CD4-positive, alpha-beta T cell treated with Interleukin-4 for 4 hours (primary cell): Measurements from ENCODE around the gene ZNF865.
A peak's percentile ranks its signal among the peaks of the same experiment; 100 is the strongest.
"Not testable (repeated sequence)": the region's sequence is repeated elsewhere in the genome, so short reads cannot be mapped to it uniquely, and the experiment has no call there.

Experiments
- DNase-seq: peaks from one replicate; pipeline ENCODE4 v3.0.0-alpha.2; 2020

Gene ZNF865

DNA sequence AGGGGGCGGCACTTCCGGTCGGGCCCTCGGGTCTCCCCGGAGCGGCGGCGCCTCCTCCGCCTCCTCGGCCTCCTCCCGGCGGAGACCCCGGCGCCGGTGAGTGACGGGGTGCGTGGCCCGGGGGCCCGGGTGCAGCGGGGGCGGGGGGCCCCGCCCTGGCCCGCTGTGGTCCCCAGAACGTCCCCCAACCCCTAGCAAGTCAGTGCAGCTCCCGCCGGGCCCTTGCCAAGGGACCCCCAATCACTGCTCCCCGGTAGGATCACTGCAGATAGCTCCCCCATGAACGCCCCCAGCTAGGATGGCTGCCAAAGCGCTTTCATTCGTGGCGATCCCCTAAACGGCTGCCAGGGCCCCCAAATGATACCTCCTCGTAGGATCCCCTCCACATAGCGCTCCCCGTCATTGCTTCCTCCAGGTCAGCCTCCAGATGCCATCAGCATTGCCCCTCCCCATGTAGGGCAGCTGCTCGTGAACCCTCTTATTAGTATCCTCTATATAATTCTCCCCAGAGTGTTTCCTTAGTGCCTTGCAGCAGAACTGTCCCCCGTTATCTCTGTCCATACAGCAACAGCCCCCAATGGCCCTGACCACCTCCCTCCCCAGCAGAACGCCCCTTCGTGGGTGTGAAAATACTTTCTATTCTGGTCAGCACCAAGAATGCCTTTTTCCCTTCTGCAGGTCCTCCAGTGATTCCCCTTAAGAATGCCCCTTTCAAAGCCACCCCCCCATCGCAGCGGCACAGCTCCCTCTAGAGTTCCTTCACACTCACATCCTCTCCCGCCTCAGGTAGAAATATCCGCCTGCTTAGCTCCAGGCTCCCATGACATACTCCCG, at the start of gene ZNF865:
Gene ZNF865 (plus strand): TSS at position 11 of the 834 bp plus-strand sequence. CDS start 7,972 bp downstream, outside the sequence.
- DNase-seq, result peak; percentile 70

DNA sequence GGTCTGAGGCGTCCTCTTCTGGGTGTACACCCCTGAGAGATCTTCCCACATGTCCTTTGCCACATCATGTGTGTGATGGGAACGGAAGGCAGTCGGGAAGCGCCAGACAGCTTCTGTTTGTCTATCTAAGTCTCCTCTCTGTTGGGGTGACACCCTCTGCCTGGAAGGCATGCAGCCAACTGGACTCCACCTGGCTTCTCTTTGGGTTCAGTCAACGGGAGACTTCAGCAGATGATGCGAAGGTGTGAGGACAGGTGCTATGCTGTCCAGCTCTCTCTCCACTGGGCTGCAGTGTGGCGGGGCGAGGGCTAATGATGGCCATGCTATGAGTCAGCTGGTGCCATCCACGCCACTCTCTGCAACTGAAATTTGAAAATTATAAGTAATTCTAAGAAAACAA, 45.8 kb upstream of the ZNF865 start:
- DNase-seq, result no peak

DNA sequence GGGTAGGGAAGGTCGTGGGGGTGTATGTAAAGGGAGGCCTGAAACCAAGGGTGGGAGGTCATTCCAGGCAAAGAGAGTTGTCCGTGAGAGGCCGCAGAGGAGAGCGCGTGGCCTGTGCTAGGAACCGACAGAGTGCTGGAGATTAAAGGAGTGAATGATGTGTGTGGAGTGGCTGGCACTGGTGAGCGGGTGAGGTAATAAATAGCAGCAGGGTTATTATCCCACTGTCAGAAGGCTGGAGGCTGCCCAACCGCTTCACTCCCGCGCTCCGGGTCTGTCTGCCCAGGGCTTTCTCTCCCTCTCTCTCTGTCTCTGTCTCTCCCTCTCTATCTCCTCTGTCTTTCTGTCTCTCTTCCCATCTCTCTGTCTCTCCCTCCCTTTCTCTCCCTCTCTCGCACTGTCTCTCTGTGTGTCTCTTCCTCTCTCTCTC, 42.2 kb upstream of the ZNF865 start:
- DNase-seq, result no peak

DNA sequence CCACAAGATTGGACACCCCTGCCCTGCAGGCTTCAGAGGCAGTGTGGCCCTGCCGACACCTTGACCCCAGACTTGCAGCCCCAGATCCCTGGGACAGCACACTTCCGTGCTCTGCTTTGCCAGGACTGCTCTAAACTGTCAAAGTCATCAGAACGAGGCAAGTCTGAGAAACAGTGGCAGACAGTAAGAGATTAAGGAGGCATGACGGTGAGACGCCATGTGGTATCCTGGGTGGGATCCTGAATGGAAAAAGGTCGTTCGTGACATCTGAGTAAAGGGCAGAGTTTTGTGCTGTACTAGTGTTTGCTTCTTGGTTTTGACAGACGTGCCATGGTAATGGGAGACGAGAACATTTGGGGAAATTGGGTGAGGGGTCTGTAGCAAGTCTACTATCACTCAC, 38.6 kb upstream of the ZNF865 start:
- no peak for DNase-seq

DNA sequence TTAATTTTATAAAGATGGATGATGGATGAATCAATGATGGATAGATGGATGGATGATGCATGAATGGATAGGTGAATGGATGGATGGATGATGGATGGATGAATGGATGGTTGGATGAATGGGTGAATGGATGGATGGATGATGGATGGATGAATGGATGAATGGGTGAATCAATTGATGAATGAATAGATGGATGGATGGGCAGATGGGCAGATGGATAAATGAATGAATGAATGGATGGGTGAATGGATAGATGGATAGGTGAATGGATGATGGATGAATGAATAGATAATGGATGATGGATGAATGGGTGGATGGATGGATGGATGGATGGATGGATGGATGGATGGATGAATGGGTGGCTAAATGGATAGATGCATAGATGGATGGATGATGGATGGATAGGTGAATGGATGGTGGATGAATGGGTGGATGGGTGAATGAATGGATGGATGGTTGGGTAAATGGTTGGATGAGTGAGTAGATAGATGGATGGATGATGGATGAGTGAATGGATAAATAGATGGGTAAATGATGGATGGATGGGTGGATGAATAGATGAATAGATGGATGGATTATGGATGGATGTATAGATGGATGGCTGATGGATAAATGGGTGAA, 37.6 kb upstream of the ZNF865 start:
- no peak for DNase-seq

DNA sequence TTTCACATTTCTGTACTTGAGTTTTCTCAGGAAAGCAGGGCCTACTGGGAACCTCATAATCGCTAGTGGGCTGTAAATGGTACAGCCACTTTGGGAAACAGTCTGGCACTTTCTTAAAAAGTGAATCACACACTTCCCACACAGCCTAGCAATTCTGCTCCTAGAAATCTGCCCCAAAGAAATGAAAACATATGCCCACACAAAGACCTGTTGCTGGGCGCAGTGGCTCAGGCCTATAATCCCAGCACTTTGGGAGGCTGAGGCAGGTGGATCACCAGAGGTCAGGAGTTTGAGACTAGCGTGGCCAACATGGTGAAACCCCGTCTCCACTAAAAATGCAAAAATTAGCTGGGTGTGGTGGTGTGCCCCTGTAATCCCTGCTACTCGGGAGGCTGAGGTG, 36.0 kb upstream of the ZNF865 start:
- DNase-seq, result not testable (repeated sequence)

DNA sequence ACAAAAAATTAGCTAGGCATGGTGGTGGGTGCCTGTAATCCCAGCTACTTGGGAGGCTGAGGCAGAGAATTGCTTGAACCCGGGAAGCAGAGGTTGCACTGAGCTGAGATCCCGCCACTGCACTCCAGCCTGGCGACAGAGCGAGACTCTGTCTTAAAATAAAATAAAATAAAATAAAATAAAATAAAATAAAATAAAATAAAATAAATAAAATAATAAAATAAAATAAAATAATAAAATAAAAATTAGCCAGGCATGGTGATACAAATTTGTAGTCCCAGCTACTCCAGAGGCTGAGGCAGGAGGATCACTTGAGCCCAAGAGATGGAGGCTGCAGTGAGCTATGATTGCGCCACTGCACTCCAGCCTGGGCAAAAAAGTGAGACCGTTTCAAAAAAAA, 31.5 kb upstream of the ZNF865 start:
- not testable (repeated sequence) for DNase-seq

DNA sequence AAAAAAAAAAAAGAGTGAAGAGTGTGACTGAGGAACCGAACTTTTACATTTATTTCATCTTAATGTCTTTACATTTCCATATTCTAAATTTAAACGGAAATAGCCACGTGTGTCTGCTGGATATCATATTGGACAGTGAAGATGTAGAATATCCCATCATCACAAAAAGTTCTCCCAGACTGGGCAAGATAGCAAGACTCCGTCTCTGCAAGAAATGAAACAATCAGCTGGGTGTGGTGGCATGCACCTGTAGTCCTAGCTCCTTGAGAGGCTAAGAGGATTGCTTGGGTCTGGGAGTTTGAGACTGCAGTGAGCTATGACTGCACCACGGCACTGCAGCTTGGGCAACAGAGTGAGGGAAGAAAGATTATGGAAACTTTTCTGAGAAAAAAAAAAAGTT, 28.7 kb upstream of the ZNF865 start:
- no peak for DNase-seq

DNA sequence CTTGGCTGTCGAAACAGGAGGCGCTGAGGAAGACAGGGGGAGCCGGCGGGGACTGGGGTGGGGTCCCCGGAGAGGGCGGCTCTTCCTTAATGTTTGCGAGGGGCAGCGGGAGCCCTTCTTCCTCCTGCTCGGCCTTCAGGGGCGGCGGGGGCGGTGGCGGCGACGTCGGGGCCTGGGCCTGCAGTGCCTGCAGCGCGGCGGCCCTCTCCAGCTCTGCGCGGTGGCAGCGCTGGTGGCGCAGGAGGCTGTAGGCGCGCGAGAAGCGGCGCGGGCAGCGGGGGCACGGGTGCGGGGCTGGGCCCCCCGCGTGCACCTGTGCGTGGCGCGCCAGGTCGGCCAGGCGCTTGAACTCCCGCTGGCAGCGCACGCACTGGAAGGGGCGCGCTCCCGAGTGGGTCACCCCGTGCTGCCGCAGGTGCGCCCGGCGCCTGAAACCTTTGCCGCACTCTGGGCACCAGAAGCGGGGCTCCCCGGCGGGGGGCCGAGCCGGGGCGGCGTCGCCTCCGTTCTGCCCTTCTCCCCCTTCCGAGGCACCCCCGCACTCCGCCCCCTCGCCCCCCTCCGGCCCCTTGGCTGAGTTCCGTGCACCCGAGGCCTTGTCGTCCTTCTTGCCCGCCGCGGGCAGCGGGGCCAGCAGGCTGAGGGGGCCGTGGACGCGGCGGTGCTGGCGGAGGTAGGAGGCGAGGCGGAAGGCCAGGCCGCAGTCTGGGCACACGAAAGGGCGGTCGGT, 27.3 kb upstream of the ZNF865 start:
- no peak for DNase-seq

DNA sequence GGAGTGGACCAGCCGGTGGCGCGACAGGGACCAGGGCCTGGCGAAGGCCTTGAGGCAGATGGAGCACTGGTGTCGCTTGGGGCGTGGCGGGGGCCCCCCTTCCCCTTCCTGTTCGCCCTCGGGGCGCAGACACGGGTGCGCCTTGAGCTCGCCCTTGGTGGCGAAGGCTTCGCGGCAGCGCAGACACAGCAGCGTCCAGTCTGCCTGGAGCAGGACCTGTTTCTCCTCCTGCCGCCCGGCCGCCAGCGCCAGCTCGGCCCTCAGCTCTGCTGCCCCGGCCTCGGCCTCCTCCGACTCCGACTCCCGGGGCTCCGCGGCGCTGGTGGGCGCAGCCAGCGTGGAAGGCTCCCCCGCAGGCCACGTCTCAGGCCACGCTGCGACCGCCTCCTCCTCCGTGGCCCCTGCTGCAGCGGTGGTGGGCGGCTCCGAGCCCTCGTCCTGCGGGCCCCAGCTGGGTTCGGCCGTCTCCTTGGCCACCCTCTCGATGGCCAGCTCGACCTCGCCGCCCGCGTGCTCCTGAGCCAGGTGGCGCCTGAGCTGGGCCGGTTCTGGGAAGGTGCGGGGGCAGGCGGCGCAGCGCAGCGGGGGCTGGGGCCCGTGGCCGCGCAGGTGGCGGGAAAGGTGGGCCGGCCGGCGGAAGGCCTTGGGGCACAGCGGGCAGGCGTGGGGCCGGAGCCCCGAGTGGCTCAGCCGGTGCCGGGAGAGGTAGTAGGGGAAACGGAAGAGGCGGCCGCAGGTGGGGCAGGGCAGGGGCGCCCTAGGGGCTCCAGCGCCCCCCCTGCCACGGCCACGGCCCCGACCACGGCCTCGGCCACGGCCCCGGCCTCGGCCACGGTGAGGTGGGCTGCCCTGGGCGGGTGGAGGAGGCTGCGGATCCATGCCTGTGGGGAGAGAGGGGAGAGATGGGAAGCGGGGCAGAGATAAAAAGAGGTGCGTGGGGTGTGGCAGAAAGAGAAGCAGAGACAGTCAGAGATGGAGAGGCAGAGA, 26.4 kb upstream of the ZNF865 start:
- DNase-seq, result no peak

DNA sequence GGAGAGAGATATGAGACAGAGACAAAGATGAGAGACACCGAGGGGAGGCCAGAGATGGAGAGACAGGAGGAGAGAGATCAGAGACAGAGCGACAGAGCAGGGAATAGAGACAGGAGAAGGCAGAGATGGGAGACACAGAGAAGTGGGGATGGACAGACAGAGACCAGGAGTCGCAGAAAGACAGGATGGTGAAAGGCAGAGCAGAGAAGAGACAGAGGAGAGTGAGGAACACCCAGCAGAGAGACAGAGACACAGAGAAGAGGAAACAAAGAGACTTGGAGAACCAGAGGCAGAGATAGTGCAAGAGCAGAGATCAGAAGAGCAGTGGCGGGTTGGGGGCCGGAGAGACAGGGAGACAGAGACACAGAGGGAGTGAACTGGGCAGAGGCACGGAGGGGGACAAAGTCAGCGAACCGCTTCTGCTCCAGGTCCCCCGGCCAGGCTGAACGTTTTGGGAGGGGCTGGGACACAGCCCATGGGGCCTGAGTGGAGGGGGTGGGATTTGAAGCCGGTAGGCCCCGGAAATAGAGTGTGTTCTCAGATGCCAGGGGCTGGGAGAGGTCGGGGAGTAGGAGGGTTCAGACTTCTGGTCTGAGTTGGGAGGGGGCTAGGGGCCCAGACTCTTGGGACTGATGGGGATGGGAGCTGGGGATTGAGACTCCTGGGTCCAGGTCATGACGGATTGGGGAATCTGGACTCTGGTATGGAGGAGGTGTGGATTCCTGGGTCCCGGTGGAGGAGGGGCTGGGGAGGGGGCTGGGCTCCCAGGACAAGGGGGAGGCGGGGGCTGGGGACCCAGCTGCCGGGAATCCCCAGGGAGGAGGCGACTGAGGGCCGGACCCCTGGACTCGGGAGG, 25.5 kb upstream of the ZNF865 start:
- no peak for DNase-seq

DNA sequence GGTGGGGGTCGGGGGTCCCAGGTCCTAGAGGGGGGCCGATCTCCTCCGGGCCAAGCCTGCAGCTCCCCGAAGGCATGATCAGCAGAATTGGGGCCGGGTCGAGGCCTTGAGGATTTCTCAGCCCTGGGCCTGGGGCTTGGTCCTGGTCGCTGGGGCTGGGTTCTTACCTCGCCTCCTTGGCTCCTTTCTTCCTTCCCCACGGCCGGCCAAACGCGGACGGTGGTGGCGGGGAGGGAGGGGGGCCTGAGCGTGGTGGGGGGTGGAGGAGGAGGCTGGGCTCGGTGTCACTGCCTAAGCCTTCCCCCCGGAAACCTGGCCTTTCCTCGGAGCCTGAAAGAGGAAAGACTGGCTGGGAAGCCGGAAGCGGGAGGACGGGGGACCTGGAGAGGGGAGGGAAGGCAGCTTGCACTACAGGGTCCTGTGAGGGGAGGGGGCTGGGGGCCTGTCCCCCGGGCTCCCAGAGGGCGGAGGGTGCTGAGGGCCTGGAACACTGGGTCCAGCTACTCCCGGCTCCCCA, 24.8 kb upstream of the ZNF865 start, which contains the start of gene ZNF579:
Gene ZNF579 (minus strand): TSS at position 221 of the 517 bp plus-strand sequence. CDS start 1,209 bp downstream, outside the sequence.
- peak; percentile 72 for DNase-seq

DNA sequence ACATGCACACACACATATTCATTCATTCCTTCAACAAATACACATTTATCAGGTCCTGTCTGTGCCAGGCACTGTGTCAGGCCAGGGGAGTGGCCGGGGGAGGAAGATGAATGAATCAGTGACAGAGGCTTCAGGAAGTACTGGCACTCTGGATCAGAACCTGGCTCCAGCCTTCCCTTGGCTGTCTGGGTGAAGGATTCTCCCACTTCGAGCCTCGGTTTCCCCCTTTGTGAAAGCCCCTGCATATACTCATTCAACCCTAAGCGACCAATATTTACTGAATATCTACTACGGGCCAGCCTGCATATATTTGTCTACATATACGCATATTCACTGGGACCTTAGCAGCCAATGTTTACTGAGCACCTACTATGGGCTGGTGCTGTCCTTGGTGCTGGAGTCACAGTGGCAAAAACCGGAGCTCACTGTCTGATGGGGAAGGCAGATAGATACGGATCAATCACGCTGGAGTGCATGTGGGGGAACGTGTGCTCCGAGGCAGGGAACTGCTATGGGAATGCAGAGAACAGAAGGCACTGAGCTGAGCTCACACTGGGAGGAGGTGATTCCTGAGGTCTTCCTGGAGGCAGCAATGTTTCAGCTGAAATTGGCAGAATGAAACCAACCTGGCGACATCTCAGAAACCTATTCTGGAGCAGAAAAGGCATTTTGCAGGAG, 24.2 kb upstream of the ZNF865 start:
- no peak for DNase-seq

DNA sequence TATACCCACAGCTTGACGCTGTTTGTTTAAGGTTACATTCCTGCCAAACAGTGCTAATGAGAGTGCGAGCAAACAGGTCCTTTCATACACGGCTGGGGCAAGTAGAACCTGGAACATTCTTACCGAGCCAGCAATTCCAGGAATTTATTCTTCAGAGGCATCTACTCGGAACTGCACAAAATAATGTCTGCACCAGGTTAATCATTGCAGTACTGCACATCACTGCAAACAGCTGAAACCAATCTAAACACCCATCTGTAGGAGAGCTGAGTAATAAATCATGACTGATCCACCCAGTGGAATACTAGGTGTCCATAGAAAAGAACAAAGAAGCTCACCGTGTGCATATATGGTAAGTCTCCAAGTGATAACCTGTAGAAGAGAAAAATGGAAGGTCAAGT, 23.6 kb upstream of the ZNF865 start:
- DNase-seq, result no peak

DNA sequence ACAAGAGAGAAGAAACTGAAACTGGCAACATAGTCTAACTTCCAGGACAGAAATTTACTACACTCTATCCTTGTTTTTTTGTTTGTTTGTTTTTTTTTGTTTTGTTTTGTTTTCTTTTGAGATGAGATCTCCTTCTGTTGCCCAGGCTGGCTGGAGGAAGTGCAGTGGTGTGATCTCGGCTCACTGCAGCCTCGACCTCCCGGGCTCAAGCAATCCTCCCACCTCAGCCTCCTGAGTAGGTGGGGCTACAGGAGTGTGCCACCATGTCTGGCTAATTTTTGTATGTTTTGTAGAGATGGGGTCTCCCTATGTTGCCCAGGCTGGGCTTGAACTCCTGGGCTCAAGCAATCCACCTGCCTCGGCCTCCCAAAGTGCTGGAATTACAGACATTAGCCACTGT, 23.2 kb upstream of the ZNF865 start:
- not testable (repeated sequence) for DNase-seq

DNA sequence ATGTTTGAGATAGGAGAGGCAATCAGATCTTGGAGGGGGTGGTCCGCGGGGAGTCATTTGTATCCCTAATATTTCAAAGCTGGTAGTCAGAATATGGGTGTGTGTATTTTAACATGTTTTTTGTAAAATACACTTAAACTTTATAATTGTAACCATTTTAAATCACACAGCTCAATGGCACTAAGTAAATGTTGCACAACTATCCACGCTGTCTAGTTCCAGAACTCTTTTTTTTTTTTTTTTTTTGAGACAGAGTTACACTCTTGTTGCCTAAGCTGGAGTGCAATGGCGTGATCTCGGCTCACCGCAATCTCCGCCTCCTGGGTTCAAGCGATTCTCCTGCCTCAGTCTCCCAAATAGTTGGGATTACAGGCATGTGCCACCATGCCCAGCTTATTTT, 21.6 kb upstream of the ZNF865 start:
- DNase-seq, result not testable (repeated sequence)

DNA sequence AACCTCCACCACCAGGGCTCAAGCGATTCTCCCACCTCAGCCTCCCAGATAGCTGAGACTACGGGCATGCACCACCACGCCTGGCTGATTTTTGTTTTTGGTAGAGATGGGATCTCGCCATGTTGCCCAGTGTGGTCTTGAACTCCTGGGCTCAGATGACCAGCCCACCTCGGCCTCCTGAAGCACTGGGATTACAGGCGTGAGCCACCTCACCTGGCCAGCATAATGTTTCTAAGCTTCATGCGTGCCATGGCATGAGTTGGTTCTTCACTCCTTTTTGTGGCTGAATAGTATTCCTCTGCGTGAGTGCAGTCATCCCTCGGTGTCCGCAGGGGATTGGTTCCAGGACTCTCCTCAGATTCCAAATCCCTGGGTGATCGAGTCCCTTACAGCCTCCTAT, 20.6 kb upstream of the ZNF865 start:
- DNase-seq, result no peak

DNA sequence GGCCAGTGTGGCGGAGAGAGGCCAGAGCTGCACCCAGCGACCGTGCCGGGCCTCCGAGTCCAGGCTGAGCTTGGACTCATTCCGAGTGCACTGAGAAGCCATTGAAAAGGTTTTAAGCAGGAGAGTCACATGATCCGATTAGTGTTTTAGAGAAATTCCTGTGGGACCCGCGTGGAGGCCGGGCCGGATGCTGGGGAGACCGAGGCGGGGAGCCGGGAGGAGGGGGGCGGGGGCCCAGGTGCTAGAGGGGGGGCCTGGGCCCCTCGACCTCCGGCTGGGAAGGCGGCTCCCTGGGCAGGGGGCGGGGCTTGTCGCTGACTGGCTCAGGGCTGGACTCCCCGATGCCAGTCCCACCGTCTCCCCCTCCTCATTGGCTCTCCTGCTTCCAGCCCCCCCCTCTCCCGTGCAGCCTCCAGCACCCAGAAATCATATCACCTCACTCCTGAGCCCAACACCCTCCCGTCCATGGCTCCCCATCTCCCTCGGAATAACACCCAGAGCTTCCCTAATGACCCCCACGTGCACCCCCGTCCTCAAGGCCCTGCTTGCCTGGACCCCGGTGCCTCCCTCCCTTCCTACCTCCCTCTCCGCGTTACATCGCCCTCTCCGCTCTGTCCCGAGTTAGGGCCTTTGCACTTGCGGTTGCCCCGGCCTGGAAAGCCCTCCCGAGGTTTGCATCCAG, 19.6 kb upstream of the ZNF865 start:
- peak; percentile 12 for DNase-seq

DNA sequence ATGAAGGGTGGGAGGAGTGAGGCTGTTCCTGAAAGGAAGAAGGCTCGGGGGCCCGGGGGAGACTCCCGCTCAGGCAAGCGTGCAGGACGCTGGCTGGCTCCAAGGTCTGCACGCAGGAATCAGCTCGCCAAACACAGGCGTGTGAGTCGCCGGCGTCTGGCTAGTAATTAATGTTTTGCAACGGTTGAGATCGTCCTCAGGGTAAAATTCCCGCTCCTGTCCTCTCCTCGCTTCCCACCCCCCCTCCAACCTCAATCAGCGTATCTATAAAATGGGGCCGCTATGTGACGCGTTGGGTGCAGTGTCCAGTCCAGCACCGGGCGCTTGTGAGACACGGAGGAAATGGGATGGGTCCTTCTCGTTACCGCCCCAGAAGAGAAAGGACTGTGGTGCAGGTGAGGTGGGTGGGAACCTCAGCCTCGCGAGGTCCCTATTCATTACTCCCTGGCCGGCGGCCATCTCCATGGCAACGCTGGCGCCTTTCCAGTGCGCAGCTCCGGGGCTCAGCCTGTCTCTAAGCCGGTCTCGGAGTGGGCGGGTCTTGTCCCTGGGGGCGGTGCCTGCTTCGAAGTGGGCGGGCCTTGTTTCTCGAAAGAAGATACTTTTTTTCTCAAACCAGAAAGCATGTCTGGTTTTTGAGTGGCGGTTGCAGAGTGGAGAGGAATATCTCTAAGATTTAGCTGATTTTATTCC, 18.3 kb upstream of the ZNF865 start:
- DNase-seq, result peak; percentile 91
